HG03159 (cell line): ENCODE results near the gene WIPI1.
"Not testable (repeated sequence)": the region's sequence is repeated elsewhere in the genome, so short reads cannot be mapped to it uniquely, and the experiment has no call there.

Source experiments
- ATAC-seq: cut with Tn5 transposase; IDR thresholded peaks from one replicate; pipeline ENCODE4 v1.9.1; 2021; ENCODE audit warnings: mild to moderate bottlenecking, moderate library complexity; ENCODE audit not compliant: unreplicated experiment

Gene WIPI1

GRCh38 chr17:68420065-68420464, 37.2 kb downstream of the WIPI1 start:
- ATAC-seq = no peak

DNA sequence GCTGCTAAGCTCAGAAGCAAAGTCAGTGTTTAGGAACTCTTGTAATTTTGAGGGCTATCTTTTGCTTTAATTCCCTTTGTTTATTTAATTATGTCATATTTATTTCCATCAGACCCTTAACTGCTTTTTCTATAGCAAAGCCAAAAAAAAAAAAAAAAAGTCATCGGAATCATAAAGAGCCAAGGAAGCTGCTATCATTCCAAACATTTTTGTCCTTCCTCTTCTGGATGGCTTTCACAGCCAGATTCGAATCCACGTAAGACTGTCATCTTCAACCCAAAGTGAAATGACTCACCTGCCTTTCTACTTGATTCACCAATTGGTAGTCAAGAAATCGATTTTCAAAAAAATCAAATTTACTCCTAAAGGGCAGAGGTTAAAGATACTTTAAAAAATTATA, 38.4 kb downstream of the WIPI1 start:
- ATAC-seq = no peak

- no peak for ATAC-seq
Measured at GRCh38 chr17:68417317-68417716, 40.0 kb downstream of the WIPI1 start.

DNA sequence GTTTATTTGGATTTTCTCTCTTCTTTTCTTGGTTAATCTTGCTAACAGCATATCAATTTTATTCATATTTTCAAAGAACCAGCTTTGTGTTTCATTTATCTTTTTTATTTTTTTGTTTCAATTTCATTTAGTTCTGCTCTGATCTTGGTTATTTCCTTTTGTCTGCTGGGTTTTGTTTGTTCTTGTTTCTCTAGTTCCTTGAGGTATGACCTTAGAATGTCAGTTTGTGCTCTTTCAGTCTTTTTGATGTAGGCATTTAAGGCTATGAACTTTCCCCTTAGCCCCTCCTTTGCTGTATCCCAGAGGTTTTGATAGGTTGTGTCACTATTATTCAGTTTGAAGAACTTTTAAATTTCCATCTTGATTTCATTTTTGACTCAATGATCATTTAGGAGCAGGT, 42.4 kb downstream of the WIPI1 start:
- ATAC-seq = not testable (repeated sequence)

DNA sequence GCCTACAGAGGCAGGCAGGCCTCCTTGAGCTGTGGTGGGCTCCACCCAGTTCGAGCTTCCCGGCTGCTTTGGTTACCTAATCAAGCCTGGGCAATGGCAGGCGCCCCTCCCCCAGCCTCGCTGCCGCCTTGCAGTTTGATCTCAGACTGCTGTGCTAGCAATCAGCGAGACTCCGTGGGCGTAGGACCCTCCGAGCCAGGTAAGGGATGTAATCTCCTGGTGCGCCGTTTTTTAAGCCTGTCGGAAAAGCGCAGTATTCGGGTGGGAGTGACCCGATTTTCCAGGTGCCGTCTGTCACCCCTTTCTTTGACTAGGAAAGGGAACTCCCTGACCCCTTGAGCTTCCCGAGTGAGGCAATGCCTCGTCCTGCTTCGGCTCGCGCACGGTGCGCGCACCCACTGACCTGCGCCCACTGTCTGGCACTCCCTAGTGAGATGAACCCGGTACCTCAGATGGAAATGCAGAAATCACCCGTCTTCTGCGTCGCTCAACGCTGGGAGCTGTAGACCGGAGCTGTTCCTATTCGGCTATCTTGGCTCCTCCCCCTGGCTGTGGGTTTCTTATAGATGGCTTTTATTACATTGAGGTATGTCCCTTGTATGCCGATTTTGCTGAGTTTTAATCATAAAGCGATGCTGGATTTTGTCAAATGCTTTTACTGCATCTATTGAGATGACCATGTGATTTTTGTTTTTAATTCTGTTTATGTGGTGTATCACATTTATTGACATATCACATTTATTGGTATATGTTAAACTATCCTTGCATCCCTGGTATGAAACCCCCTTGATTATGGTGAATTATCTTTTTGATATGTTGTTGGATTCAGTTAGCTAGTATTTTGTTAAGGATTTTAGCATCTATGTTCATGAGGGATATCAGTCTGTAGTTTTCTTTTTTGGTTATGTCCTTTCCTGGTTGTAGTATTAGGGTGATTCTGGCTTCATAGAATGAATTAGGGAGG, 43.4 kb downstream of the WIPI1 start:
- ATAC-seq = not testable (repeated sequence)

DNA sequence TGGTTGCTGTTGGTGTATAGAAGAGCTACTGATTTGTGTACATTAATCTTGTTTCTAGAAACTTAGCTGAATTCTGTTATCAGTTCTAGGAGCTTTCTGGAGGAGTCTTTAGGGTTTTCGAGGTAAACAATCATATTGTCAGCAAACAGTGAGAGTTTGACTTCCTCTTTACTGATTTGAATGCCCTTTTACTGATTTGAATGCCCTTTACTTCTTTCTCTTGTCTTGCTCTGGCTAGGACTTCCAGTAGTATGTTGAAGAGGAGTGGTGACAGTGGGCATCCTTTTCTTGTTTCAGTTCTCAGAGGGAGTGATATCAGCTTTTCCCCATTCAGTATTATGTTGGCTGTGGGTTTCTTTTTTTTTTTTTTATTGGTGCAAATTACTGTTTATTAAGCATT, 49.6 kb downstream of the WIPI1 start:
- ATAC-seq = not testable (repeated sequence)

DNA sequence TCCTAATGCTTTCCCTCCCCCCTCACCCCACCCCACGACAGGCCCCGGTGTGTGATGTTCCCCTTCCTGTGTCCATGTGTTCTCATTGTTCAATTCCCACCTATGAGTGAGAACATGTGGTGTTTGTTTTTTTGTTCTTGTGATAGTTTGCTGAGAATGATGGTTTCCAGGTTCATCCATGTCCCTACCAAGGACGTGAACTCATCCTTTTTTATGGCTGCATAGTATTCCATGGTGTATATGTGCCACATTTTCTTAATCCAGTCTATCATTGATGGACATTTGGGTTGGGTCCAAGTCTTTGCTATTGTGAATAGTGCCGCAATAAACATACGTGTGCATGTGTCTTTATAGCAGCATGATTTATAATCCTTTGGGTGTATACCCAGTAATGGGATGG, 53.5 kb downstream of the WIPI1 start:
- ATAC-seq = not testable (repeated sequence)

- no peak for ATAC-seq
Measured at GRCh38 chr17:68403122-68403521, 54.2 kb downstream of the WIPI1 start.

DNA sequence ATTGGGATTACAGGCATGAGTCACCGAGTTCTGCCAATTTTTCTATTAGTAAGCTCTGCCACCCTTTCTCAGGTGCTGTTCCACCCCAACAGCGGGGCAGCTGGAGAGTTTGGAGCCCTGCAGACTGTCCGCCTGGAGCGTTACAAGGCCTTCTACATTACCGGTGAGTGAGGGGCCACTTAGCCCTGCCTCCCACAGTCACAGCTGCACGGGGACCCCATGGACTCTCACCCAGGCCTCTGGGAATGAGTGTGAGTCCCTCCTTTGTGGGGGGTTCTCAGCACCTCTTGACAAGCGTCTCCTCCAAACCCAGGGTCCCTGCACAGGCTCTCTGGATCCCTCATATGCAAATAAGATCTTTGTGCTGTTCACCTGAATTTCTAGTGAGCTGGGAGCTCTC, 56.0 kb downstream of the WIPI1 start:
- ATAC-seq = no peak

- no peak for ATAC-seq
Measured at GRCh38 chr17:68400404-68400735, 56.9 kb downstream of the WIPI1 start.

- ATAC-seq = no peak
Measured at GRCh38 chr17:68399638-68400403, 57.5 kb downstream of the WIPI1 start.

GRCh38 chr17:68398691-68399637, 58.3 kb downstream of the WIPI1 start:
- peak; percentile 80 for ATAC-seq

GRCh38 chr17:68397108-68397536, 60.2 kb downstream of the WIPI1 start:
- ATAC-seq = no peak

DNA sequence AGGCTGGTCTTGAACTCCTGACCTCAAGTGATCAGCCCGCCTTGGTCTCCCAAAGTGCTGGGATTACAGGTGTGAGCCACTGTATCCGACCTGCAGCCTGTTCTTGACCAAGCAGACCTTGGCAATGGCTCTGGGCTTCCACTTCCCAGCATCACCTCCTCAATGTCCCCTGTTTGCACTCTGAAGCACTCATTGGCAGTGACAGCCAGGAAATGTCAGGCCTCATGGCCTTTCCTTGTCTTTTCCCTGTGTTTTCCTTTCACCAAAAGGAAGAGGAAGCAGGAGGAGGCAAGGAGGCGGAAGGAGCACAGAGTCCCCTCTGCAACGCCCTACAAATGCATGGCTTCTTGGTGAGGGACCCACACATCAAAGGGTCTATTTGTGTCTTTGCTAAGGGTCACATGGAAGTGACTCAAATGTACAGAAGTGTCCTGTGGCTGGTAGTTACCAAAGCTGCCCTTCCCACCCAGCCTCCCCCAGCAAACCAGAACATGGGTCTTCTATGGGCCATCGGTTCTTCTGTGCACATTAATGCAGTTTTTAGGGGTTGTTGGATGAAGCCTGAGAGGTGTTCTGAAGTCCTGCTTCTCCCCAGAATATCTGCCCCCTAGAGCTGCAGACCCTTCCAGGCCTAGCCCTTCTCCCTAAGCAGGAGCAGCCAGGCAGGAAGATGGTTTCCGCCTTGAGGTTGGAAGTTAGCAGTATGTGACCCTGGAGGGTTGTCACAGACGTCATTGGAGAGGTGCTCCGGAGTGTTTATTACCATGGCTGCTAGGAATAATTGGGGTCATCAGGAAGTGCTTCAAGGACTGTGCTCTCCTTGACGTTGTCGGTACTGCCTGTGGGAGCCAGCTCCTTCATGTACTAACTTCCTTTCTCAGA, 60.8 kb downstream of the WIPI1 start:
- ATAC-seq = no peak

- ATAC-seq = no peak
Measured at GRCh38 chr17:68394608-68395331, 62.5 kb downstream of the WIPI1 start.

GRCh38 chr17:68391561-68392268, 65.6 kb downstream of the WIPI1 start:
- no peak for ATAC-seq

- ATAC-seq = no peak
Measured at GRCh38 chr17:68390888-68391545, 66.3 kb downstream of the WIPI1 start.

- no peak for ATAC-seq
Measured at GRCh38 chr17:68389041-68389440, 68.3 kb downstream of the WIPI1 start.
